ENCODE measurements around the gene SSBP4. TPM values are rescaled to one million over a fixed set of nuclear protein-coding genes. Genes with fewer than 3 reads are reported as not detected.

The SSBP4 gene
- total and polyA plus RNA-seq, 9 of the 15 experiments (the other 6 are each of a cell fraction or from before 2014, with no cell fraction given), result 1.1 to 189 (median 39.0) TPM

DNA sequence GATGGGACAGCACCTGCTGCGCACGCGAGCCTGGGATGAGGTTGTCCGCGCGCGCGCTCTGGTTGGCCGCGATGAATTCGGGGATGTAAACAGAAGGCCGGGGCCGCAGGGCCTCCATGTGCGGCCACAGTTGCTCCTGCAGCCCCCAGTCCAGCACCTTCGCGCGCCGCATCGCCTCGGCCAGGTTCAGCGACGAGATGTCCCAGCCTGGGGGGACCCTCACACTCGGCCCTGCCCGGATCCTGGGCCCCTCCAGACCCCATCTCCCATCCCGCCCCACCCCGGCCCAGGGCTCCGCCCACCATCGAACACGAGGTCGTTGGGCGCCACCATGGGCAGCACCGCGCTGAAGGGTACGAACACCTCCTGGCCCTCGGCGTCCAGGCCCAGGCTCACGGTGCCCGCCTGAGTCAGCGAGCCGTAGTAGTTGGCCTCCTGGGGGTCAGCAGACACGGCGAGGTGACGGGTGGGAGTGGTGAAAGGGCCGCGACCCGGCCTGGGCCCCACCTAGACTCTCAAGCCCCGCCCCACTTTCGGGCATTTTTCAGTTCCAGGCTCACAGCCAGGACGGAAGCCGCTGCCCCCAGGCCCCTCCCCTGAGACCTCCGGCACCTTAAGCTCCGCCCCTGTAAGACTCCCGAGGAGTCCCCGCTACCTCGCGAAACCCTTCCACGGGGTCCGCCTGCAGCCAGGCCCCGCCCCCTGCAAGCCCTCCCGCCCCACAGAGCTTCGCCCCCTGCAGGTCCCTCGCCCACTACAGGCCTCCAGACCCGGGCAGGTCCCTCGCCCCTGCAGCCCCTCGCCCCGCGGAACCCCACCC is 17.7 kb downstream of the SSBP4 start (continued):
- TF ChIP-seq WHSC1 (IDR thresholded peaks at IDR 0.05; ENCODE audit: low read length), result no peak
- peak; percentile 56 for TF ChIP-seq SP1 (CRISPR knock-in tag; IDR thresholded peaks at IDR 0.05)
- TF ChIP-seq, protein P1, sequence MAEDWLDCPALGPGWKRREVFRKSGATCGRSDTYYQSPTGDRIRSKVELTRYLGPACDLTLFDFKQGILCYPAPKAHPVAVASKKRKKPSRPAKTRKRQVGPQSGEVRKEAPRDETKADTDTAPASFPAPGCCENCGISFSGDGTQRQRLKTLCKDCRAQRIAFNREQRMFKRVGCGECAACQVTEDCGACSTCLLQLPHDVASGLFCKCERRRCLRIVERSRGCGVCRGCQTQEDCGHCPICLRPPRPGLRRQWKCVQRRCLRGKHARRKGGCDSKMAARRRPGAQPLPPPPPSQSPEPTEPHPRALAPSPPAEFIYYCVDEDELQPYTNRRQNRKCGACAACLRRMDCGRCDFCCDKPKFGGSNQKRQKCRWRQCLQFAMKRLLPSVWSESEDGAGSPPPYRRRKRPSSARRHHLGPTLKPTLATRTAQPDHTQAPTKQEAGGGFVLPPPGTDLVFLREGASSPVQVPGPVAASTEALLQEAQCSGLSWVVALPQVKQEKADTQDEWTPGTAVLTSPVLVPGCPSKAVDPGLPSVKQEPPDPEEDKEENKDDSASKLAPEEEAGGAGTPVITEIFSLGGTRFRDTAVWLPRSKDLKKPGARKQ (CRISPR knock-in tag; IDR thresholded peaks at IDR 0.05), result no peak
- no peak for TF ChIP-seq TGIF2 (CRISPR knock-in tag; IDR thresholded peaks at IDR 0.05)
- peak in 1 of 2 experiments; percentile 78; a peak in 1 of 4 replicates for TF ChIP-seq NONO (IDR thresholded peaks at IDR 0.05; ENCODE audit: low read depth in 2 of 2, low read length in 1 of 2)
- peak; percentile 68 for TF ChIP-seq HMGN3 (IDR thresholded peaks at IDR 0.05; ENCODE audit: borderline replicate concordance, extremely low read depth, insufficient read length, low read depth, low read length)
- TF ChIP-seq, protein P2, sequence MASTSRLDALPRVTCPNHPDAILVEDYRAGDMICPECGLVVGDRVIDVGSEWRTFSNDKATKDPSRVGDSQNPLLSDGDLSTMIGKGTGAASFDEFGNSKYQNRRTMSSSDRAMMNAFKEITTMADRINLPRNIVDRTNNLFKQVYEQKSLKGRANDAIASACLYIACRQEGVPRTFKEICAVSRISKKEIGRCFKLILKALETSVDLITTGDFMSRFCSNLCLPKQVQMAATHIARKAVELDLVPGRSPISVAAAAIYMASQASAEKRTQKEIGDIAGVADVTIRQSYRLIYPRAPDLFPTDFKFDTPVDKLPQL (IDR thresholded peaks at IDR 0.05; ENCODE audit: extremely low read depth, insufficient read length), result no peak
- no peak for TF ChIP-seq ZNF436 (CRISPR knock-in tag; IDR thresholded peaks at IDR 0.05)
- TF ChIP-seq, protein P3, sequence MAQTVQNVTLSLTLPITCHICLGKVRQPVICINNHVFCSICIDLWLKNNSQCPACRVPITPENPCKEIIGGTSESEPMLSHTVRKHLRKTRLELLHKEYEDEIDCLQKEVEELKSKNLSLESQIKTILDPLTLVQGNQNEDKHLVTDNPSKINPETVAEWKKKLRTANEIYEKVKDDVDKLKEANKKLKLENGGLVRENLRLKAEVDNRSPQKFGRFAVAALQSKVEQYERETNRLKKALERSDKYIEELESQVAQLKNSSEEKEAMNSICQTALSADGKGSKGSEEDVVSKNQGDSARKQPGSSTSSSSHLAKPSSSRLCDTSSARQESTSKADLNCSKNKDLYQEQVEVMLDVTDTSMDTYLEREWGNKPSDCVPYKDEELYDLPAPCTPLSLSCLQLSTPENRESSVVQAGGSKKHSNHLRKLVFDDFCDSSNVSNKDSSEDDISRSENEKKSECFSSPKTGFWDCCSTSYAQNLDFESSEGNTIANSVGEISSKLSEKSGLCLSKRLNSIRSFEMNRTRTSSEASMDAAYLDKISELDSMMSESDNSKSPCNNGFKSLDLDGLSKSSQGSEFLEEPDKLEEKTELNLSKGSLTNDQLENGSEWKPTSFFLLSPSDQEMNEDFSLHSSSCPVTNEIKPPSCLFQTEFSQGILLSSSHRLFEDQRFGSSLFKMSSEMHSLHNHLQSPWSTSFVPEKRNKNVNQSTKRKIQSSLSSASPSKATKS (CRISPR knock-in tag; IDR thresholded peaks at IDR 0.05), result no peak
- TF ChIP-seq TCF3 (CRISPR knock-in tag; IDR thresholded peaks at IDR 0.05), result no peak
- no peak for TF ChIP-seq ZNF146 (CRISPR knock-in tag; IDR thresholded peaks at IDR 0.05; ENCODE audit: unreplicated experiment)
- no peak for TF ChIP-seq JUNB (CRISPR knock-in tag; conservative IDR thresholded peaks at IDR 0.05)
- no peak for TF ChIP-seq SREBF2 (CRISPR knock-in tag; IDR thresholded peaks at IDR 0.05)
- no peak for TF ChIP-seq TCF7L2 (IDR thresholded peaks at IDR 0.05; ENCODE audit: low read depth, low read length)
- TF ChIP-seq CHD2 (IDR thresholded peaks at IDR 0.05; ENCODE audit: low read depth, low read length), result peak; percentile 27; the same call in 1 of the 2 replicates
- TF ChIP-seq, protein P4, sequence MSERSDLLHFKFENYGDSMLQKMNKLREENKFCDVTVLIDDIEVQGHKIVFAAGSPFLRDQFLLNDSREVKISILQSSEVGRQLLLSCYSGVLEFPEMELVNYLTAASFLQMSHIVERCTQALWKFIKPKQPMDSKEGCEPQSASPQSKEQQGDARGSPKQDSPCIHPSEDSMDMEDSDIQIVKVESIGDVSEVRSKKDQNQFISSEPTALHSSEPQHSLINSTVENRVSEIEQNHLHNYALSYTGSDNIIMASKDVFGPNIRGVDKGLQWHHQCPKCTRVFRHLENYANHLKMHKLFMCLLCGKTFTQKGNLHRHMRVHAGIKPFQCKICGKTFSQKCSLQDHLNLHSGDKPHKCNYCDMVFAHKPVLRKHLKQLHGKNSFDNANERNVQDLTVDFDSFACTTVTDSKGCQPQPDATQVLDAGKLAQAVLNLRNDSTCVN (CRISPR knock-in tag; IDR thresholded peaks at IDR 0.05), result no peak
- TF ChIP-seq HNRNPLL (IDR thresholded peaks at IDR 0.05; ENCODE audit: low read depth, low read length, poor library complexity, severe bottlenecking), result peak; percentile 35

Measured in K562 (cell line).